HepG2 (cell line): ENCODE measurements around the gene CLN6. TPM values are rescaled to one million over a fixed set of nuclear protein-coding genes. Genes with fewer than 3 reads are reported as not detected.

Experiments used
- BHLHE40 ChIP-seq: IDR thresholded peaks from 2 replicates; pipeline ENCODE4 v1.6.1; 2011; ENCODE audit warnings: low read length, improper control_type of control experiment
- CCDC6 ChIP-seq: sonication (generic); formaldehyde crosslinking; IDR thresholded peaks from 2 replicates; pipeline ENCODE4 v1.8.1; 2022; ENCODE audit warnings: mild to moderate bottlenecking, missing genetic modification reagents, moderate library complexity
- FOXJ3 ChIP-seq: sonication (generic); formaldehyde crosslinking; IDR thresholded peaks from 2 replicates; pipeline ENCODE4 v1.4.0; 2020; ENCODE audit warnings: missing genetic modification reagents, mild to moderate bottlenecking, borderline replicate concordance
- GPN1 ChIP-seq: sonication (generic); formaldehyde crosslinking; IDR thresholded peaks from 2 replicates; pipeline ENCODE4 v1.5.1; 2020; ENCODE audit warnings: missing genetic modification reagents, borderline replicate concordance
- HNF4A ChIP-seq: sonication (generic); formaldehyde crosslinking; IDR thresholded peaks from 2 replicates; pipeline ENCODE4 v1.4.0; 2020; ENCODE audit warnings: missing genetic modification reagents
- HOXA9 ChIP-seq: sonication (generic); formaldehyde crosslinking; IDR thresholded peaks from 2 replicates; pipeline ENCODE4 v1.8.1; 2022; ENCODE audit warnings: missing genetic modification reagents, mild to moderate bottlenecking, moderate library complexity, borderline replicate concordance
- MBNL3 ChIP-seq: fragments of 250-450 bp; sonication (Bioruptor Pico); conservative IDR thresholded peaks from 2 replicates; pipeline ENCODE4 v1.8.0; 2022; ENCODE audit warnings: mild to moderate bottlenecking, inconsistent platforms
- PHF5A ChIP-seq: IDR thresholded peaks from one replicate; pipeline ENCODE4 v1.6.1; 2018; ENCODE audit warnings: low read depth, missing genetic modification reagents; ENCODE audit not compliant: unreplicated experiment
- POLR2AphosphoS5 ChIP-seq: IDR thresholded peaks from 2 replicates; pipeline ENCODE4 v1.6.1; 2012; ENCODE audit warnings: low read depth, low read length
- PTBP1 ChIP-seq: fragments of 200-400 bp; formaldehyde crosslinking; IDR thresholded peaks from 2 replicates; pipeline ENCODE4 v1.6.1; 2018; ENCODE audit warnings: low read length, low read depth; ENCODE audit not compliant: poor library complexity, severe bottlenecking
- RBAK ChIP-seq: sonication (generic); formaldehyde crosslinking; IDR thresholded peaks from 2 replicates; pipeline ENCODE4 v1.5.1; 2020; ENCODE audit warnings: mild to moderate bottlenecking, missing genetic modification reagents
- RBM39 ChIP-seq: fragments of 200-400 bp; formaldehyde crosslinking; IDR thresholded peaks from one replicate; pipeline ENCODE4 v1.6.1; 2018; ENCODE audit warnings: antibody characterized with exemption, mild to moderate bottlenecking, low read depth, low read length; ENCODE audit not compliant: poor library complexity, severe bottlenecking
- SOX5 ChIP-seq: IDR thresholded peaks from 2 replicates; pipeline ENCODE4 v1.6.1; 2016; ENCODE audit warnings: borderline replicate concordance
- SRSF4 ChIP-seq: fragments of 200-400 bp; formaldehyde crosslinking; IDR thresholded peaks from one replicate; pipeline ENCODE4 v1.6.1; 2018; ENCODE audit warnings: mild to moderate bottlenecking, low read depth, low read length, moderate library complexity; ENCODE audit not compliant: poor library complexity, severe bottlenecking
- TAF1 ChIP-seq: sonication (generic); formaldehyde crosslinking; IDR thresholded peaks from 2 replicates; pipeline ENCODE4 v1.4.0; 2020; ENCODE audit warnings: missing genetic modification reagents
- ZFYVE20 ChIP-seq: sonication (generic); formaldehyde crosslinking; IDR thresholded peaks from 2 replicates; pipeline ENCODE4 v1.8.0; 2023; ENCODE audit warnings: low read depth, mild to moderate bottlenecking, moderate library complexity, missing genetic modification reagents, borderline replicate concordance
- ZNF558 ChIP-seq: sonication (generic); formaldehyde crosslinking; IDR thresholded peaks from 2 replicates; pipeline ENCODE4 v1.9.0; 2022; ENCODE audit warnings: mild to moderate bottlenecking, missing genetic modification reagents, borderline replicate concordance
- ZNF703 ChIP-seq: sonication (generic); formaldehyde crosslinking; IDR thresholded peaks from 2 replicates; pipeline ENCODE4 v1.5.1; 2020; ENCODE audit warnings: missing genetic modification reagents, mild to moderate bottlenecking, moderate library complexity, borderline replicate concordance
- ZNF780A ChIP-seq: sonication (generic); formaldehyde crosslinking; IDR thresholded peaks from 2 replicates; pipeline ENCODE4 v1.8.0; 2022; ENCODE audit warnings: mild to moderate bottlenecking, missing genetic modification reagents, moderate library complexity
- ZSCAN9 ChIP-seq: IDR thresholded peaks from 2 replicates; pipeline ENCODE4 v1.6.1; 2016; ENCODE audit warnings: borderline replicate concordance
- polyA plus RNA-seq, 8 experiments: library from polyadenylated mRNA; depleted of rRNA in 3 of 8; stranded (reverse) in 7 of 8; unstranded in 1 of 8; fragments of >200 nt; fragmentation: Illumina TruSeq in 4 of 8; extraction: Trizol in 4 of 8; gene quantifications; 2 replicates each; pipeline versions ENCODE4 v1.2.1 to v1.2.3, GENCODE V29; 2011 to 2016; ENCODE audit warnings: low read depth in 4 of 8, missing spikeins in 1 of 8, mixed read lengths in 1 of 8; ENCODE audit not compliant: insufficient read depth in 1 of 8
- total RNA-seq, 5 experiments: library from RNA; depleted of rRNA; stranded (reverse); fragments of >200 nt; fragmentation: Illumina TruSeq; extraction: Trizol; gene quantifications; 2 replicates each; pipeline ENCODE4 v1.2.3, GENCODE V29; 2016; ENCODE audit warnings: low read depth in 1 of 5
- TF ChIP-seq, protein P1 (sequence below): sonication (generic); formaldehyde crosslinking; IDR thresholded peaks from 2 replicates; pipeline ENCODE4 v1.5.1; 2020; ENCODE audit warnings: missing genetic modification reagents, mild to moderate bottlenecking, borderline replicate concordance
- TF ChIP-seq, protein P2 (sequence below): sonication (generic); formaldehyde crosslinking; IDR thresholded peaks from 2 replicates; pipeline ENCODE4 v1.4.0; 2020; ENCODE audit warnings: missing genetic modification reagents

The CLN6 gene
- total and polyA plus RNA-seq, 2 of the 13 experiments (the other 11 are each of a cell fraction or from before 2014, with no cell fraction given), result 24.9 to 27.1 TPM

DNA sequence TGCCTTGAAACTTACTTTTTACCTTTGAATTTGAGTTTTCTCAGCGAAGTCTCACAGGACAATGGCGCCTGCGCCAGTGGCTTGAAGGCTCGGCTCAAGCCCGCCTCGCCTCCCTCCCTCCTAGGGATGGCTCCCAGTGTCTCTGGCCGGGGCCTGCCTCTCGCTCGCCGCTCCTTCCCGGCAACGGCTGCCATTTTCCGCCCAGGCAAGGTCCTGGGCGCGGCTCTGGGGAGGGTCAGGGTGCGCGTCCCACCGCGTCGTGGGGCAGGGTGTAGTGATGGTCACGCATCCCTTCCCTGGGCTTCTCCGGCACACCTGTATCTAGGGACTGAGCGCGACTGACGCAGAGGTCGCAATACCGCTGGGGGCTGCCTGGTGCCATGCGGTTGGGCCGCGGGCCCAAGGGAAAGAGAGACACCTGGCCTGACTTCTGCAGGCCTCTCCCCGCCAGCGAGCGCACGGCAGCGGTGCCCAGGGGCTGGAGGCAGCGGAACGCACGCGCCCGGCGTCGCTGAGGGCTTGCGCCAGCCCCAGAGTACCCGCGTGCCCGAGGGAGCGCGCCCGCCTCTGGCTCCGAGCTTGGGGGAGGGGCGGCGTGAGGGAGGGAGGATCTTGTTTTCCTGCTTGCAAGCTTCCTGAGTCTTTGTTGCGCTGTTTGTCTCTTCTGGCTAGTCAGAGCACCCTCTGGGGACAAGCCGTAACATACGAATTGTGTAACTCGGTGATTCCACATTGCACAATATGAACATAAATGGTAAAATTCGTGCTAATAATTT is 27.3 kb upstream of the CLN6 start (continued):
- TF ChIP-seq, protein P1, sequence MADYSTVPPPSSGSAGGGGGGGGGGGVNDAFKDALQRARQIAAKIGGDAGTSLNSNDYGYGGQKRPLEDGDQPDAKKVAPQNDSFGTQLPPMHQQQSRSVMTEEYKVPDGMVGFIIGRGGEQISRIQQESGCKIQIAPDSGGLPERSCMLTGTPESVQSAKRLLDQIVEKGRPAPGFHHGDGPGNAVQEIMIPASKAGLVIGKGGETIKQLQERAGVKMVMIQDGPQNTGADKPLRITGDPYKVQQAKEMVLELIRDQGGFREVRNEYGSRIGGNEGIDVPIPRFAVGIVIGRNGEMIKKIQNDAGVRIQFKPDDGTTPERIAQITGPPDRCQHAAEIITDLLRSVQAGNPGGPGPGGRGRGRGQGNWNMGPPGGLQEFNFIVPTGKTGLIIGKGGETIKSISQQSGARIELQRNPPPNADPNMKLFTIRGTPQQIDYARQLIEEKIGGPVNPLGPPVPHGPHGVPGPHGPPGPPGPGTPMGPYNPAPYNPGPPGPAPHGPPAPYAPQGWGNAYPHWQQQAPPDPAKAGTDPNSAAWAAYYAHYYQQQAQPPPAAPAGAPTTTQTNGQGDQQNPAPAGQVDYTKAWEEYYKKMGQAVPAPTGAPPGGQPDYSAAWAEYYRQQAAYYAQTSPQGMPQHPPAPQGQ (CRISPR knock-in tag), result no peak
- TF ChIP-seq ZNF558 (CRISPR knock-in tag) (no peak), BHLHE40 (no peak), TAF1 (CRISPR knock-in tag) (no peak), HNF4A (CRISPR knock-in tag) (0 out of 2 replicates have a peak, but pooled peaks have one; percentile 26), PTBP1 (no peak), ZNF780A (CRISPR knock-in tag) (no peak), ZFYVE20 (CRISPR knock-in tag) (no peak), SOX5 (CRISPR knock-in tag) (peak; percentile 48; the same call in 1 of the 2 replicates), CCDC6 (CRISPR knock-in tag) (peak; percentile 60; the same call in 1 of the 2 replicates), HOXA9 (CRISPR knock-in tag) (no peak), FOXJ3 (CRISPR knock-in tag) (0 out of 2 replicates have a peak, but pooled peaks have one; percentile 27), ZSCAN9 (CRISPR knock-in tag) (no peak), POLR2AphosphoS5 (no peak), SRSF4 (no peak), ZNF703 (no peak), PHF5A (CRISPR knock-in tag) (no peak), RBM39 (no peak), RBAK (CRISPR knock-in tag) (no peak), MBNL3 (CRISPR knock-in tag) (no peak), GPN1 (CRISPR knock-in tag) (no peak)
- TF ChIP-seq, protein P2, sequence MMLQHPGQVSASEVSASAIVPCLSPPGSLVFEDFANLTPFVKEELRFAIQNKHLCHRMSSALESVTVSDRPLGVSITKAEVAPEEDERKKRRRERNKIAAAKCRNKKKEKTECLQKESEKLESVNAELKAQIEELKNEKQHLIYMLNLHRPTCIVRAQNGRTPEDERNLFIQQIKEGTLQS (CRISPR knock-in tag), result no peak
